HG03095 (cell line): ENCODE measurements around the gene SIK3.

Source experiments
- ATAC-seq: cut with Tn5 transposase; IDR thresholded peaks from one replicate; pipeline ENCODE4 v1.9.1; 2021; ENCODE audit warnings: moderate library complexity; ENCODE audit not compliant: unreplicated experiment

Gene SIK3

DNA sequence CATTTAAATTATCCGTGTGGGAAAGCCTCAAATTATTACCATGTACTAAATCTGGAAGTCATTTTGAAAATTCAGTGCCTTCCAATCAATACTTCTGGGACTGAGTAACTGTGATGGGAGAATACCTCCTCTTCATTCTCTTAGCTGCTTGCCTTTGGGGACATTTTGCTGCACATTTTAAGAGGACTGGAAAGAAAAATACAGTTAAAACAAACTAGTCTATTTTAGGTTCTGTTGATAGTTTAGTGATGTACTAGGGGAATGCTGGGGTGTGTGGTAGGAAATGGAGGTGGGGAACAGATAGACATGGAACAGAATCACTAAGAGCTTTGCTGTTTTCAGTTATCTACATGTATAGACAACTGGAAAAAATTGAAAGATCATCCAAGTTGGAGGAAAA, 195.1 kb downstream of the SIK3 start:
- no peak for ATAC-seq

- ATAC-seq = no peak
These were observed 196.1 kb downstream of the SIK3 start for GRCh38 chr11:116901964-116902688.

GRCh38 chr11:116901211-116901610, 197.0 kb downstream of the SIK3 start:
- ATAC-seq = no peak

DNA sequence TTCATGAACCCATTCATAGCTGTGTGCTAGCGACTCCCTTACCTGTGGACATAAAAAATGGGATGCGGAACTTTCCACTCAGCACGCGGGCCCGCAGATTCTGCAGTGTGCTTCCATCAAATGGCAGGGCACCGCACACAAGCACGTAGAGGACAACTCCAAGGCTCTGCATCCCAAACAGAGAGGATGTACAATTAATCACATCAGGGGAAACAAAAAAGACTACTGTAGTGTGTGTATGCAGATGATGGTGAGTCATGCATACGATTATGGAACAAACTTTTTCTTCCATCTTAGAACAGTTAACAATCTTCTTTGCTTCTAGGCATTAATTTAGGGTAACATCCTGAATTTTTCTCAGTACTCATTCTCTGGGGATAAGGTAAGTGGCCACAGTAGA, 202.0 kb downstream of the SIK3 start:
- ATAC-seq = no peak

DNA sequence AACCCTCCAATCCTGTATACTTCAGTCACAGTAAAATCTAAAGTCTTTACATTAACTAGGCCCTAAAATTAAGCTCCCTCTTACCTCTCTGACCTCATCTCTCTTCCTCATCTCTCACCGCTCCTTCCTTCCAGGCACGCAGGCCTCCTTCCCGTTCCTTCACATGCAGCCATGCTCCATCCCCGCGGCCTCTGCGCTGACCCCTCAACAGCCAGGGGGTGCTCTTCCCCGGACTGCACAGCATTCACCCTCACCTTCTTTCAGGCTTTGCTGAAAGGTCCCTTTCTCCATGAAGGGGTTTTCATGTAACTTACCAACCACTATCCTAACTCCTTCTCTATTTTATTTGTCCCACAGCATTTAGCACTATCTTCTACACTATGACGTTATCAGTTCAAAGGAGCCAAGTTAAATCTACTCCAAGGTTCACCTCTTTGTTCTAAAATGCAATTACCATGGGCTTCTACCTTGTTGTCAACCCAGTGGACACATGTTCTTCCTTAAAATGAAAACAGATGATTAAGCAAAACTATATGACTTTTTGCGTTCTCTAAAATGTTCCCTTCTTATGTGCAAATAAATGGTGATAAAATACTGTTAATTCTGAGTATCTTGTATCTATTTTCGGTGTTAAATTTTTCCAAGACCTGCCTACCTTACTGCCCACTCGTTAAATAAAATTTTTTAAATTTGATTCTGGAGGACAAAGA, 203.0 kb downstream of the SIK3 start:
- ATAC-seq = no peak

DNA sequence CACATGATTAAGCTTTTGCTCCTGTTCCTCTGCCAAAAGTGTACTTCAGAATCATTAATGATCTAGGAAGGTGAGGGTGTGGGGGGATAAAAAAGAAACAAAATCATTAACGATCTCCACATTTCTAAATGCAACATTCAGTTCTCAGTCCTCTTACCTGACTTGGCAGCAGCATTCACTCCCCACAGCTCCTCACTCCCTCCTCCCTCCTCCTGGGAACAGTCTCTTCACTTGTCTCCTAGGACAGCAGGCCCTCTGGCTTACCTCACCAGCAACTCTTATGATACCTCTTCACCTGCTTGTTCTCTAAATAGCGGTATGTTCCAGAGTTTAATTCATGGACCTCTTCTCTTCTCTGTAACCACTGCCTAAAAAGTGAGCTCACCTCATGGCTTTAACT, 204.3 kb downstream of the SIK3 start:
- ATAC-seq = no peak

DNA sequence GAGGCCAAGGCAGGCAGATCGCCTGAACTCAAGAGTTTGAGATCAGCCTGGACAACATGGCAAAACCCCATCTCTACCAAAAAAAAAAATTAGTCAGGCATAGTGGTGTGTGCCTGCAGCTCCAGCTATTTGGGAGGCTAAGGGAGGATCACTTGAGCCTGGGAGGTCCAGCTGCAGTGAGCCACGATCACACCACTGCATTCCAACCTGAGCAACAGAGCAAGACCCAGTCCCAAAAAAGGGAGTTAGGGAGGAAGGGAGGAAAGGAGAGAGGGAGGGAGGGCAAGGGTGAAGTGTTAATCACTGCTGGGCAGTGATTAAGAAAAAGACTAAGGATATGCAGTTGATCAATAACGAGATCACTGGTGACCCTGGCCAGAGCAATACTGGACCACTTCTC, 204.8 kb downstream of the SIK3 start:
- no peak for ATAC-seq

DNA sequence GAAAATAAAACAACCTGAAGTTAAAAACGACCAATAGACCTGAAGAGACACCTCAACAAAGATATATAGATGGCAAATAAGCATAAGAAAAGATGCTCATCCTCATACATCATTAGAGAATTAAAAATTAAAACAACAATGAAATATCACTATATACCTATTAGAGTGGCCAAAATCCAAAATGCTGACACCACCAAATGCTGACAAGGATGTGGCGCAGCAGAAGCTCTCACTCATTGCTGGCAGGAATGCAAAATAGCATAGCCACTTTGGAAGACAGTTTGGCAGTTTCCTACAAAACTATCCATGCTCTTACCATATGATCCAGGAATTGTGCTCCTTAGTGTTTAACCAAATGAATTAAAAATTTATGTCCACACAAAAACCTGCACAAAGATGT, 205.9 kb downstream of the SIK3 start:
- ATAC-seq = no peak

GRCh38 chr11:116891746-116892145, 206.5 kb downstream of the SIK3 start:
- ATAC-seq = no peak

DNA sequence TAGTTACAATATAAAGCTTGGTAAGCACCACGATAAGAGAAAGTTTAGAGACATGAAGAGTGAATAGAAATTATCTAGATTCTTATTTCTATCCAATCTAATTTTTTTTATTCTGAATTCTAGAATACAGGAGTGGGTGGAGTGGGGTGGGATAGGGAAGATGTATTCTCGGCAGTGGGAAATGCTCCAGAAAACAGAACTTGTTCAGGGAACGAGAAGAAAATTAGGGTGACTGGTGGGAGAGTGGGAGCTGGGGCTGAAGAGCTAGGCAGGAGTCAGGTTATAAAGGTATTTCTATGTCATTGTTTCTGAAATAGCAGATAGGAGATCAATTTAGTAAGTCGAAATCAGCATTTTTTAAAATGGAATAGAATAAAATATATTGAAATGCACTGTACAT, 207.6 kb downstream of the SIK3 start:
- ATAC-seq = no peak

DNA sequence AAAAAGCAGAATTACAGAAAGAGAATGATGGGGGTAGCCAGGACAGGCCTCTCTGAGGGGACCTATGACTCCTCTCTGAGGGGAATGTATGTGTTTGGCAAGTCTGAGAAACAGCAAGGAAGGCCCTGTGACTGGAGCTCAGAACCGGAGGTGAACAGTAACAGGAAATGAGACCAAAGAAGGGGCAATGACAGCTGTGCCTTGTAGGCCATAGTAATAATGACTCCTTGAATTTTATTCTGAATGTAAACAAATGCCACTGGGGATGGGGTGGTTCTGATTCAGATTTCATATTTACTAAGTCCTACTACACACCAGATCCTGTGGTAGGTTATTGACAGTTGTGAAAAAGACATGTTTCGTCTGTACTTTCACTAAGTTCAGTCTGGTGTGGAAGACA, 208.0 kb downstream of the SIK3 start:
- peak; percentile 61 for ATAC-seq

DNA sequence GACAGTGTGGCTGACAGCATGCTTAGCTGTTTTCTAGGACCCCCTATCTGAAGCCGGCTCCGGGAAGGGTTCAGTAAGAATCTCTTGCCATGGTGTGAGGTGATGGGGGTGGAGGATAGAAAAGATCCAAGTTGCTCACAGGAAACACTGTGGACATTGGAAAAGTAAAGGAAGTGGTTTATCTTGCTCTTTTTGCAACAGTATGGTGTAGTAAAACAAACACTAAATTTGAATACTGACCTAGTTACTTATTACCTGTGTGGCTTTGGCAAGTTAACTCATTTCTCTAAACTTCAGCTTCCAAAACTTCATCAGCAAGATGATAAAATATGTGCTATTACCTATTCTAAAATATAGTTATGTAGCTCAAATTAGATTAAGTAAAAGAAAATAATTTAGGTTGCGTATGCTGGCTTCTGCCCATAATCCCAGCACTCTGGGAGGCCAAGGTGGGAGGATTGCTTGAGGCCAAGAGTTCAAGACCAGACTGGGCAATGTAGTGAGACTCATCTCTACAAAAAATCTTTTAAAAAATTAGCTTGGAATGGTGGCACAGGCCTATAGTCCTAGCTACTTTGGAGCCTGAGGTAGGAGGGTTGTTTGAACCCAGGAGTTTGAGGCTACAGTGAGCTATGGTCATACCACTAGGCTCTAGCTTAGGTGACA, 209.2 kb downstream of the SIK3 start:
- ATAC-seq = no peak

DNA sequence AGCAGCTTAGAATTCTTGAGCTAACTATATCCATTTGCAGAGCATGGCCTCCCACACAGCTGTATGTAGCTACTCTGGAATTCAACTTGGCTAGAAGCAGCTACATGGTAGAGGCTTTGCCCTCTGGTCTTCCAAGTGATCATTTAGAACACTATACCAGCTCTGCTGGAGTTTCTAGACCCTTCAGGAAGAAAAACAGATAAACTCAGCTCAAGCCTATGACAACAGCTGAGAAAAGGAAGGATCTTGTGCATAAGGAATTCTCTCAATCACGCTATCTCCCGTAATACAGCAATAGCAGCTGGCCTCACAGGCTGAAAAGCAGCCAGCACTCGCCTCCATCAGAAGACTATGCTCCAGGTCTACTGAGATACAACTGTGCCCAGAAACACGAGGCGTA, 210.2 kb downstream of the SIK3 start:
- ATAC-seq = no peak

DNA sequence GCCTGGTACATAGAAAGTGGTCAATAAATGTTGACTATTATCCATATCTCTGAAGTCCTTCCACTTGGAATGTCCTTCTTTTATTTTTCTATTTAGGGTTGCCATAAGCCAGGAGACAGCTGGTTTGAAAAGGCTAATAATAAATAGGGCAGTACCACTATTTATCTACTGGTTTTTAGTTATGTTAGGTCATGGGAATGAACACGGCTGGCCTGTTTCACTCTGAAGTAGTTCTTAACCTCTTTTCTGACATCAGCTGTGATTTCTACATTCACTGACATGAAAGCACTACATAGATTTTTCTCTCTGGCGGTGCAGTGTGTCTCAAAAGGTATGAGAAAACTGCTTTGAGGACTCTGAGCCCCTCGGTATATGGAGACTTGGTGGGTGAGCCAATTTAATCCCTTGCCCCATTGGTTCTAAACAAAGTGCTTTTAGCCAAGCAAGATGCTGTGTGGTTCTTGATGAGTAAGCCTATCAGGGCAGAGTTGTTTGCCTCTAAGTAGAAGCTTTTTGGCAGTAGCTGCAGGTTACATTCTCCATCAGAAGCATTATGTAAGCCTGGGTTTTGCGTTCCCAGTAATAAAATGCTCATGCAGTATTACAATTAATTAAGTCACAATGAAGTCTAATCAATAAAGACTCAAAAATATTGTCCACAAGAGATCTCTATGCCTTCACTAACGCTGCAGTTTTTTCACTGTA, 212.1 kb downstream of the SIK3 start:
- no peak for ATAC-seq

DNA sequence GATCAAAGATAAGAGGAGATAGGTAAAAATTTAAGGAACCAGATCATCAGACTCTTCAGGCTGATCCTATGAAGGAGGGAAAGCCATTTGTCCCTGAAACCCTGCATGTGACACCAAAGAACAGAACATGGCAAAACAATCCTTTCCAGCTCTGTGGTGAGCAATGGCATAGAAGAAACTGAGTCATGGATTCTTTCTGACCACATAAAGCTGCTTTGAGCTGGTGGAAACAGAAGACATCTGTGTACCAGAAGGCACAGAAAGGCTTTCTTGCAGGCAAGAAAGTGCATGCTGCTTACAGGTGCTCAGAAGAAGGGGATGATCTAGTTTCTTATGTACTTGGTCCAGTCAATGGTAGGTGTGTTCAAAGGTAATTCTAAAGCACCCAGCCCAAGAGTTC, 215.8 kb downstream of the SIK3 start:
- no peak for ATAC-seq

GRCh38 chr11:116881143-116881542, 217.1 kb downstream of the SIK3 start:
- ATAC-seq = no peak

DNA sequence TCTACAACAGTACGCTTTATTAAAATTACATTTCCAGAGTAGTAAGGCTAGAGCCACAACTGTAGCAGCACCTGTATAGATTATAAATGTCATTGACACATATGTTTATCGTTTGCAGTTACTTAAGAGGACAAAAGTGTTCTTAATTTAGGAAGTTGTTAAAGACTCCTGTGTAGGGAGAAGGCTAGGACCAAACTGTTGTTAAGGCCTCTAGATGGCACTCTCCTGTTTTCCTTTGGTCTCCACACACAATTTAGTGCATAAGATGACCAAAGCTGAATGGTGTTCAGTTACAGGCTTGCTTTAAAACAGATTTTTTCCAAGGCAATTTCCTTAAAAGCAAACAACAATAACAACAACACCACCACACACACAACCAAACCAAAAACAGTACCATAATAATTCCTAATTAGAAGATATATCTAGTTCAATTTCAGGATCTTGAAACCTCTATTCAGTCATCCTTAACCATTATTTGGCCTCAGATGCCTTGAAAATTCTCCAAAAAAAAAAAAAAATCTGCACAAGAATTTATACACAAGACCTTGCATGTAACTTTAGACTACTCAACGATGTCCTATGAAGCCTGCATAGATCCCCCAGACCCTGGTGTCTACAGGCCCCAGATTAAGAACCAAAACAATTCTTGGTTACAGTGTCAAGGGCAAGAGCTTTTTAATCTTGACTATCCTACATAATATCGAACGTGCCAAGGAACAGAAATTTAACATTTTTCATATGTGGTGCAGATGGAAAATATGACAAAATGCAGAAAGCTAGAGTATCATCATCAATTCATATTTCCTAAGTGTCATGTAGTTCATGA, 218.2 kb downstream of the SIK3 start:
- peak; percentile 54 for ATAC-seq

- ATAC-seq = no peak
These were observed 221.6 kb downstream of the SIK3 start for GRCh38 chr11:116876656-116877055.

DNA sequence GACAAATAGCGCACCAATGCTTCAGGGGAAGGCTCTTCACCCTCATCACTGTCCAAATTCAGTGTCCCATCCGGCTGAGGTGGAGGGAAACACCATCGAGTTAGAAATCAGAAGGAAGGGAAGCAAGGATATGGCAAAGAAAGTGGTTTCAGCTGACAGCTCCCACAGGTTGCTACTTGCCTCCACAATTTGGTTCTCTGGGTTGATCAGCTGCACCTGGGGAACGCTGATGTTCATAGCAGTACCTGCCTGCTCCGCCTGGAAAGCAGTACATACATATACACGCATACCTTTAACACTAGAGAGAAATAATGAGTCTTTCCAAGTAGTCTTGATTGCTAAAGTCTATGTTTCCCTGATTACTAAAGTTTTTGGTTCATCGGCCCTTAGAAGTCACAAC, 223.0 kb downstream of the SIK3 start:
- ATAC-seq = no peak

GRCh38 chr11:116874251-116874650, 224.0 kb downstream of the SIK3 start:
- no peak for ATAC-seq

DNA sequence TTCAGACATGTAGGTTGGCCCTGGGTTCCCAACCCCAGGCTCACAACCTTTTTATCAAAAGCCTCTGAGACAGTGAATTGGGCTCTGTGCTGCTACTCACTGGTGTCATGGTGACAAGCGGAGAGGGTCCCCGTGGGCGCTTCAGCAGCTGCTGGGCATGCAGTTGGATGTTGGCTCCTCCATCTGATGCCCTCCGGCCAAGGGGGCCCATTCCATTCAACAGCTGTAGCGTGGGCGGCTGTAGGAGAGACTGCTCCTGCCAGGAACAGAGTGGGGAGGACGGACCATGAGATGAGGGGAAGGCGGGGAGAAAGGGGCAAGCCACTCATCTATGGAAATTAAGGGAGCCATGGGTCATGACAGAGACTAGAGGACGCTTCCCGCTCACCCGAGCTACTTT, 224.8 kb downstream of the SIK3 start:
- ATAC-seq = no peak
